Measurements from ENCODE around the gene KRT1.

DNA sequence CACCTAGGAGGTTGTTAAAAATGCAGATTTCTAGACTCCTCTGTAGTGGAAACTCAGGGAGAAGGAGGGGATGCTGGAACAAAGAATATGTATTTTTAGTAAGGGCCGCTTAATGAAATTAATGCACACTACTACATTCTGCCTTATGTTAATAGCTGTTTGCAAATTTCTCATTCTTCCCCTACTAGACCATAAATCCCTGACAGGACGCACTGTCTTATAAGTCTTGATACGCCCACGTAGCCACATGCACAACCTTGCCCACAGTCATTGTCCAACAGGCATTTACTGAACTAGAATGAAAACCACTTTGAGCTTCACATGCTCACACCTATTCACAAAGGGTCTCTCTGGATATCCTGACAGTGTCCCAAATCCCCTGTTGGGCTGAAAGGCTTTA lies 38.7 kb downstream of the KRT1 start:
- no peak for TF ChIP-seq EZH2 (IDR thresholded peaks at IDR 0.05; ENCODE audit: low read length, missing control alignments)
- TF ChIP-seq, protein P1, sequence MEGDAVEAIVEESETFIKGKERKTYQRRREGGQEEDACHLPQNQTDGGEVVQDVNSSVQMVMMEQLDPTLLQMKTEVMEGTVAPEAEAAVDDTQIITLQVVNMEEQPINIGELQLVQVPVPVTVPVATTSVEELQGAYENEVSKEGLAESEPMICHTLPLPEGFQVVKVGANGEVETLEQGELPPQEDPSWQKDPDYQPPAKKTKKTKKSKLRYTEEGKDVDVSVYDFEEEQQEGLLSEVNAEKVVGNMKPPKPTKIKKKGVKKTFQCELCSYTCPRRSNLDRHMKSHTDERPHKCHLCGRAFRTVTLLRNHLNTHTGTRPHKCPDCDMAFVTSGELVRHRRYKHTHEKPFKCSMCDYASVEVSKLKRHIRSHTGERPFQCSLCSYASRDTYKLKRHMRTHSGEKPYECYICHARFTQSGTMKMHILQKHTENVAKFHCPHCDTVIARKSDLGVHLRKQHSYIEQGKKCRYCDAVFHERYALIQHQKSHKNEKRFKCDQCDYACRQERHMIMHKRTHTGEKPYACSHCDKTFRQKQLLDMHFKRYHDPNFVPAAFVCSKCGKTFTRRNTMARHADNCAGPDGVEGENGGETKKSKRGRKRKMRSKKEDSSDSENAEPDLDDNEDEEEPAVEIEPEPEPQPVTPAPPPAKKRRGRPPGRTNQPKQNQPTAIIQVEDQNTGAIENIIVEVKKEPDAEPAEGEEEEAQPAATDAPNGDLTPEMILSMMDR (conservative IDR thresholded peaks at IDR 0.05 in 1 of 2, IDR thresholded peaks at IDR 0.05 in 1 of 2; ENCODE audit: low read depth in 1 of 2, low read length in 2 of 2), result no peak

Data from fibroblast of lung (primary cell).